NCI-H460 (cell line): ENCODE measurements around the gene GLB1L. TPM values are rescaled to one million over a fixed set of nuclear protein-coding genes. Genes with fewer than 3 reads are reported as not detected.
A peak's percentile ranks its signal among the peaks of the same experiment; 100 is the strongest.
"Not testable (repeated sequence)": the region's sequence is repeated elsewhere in the genome, so short reads cannot be mapped to it uniquely, and the experiment has no call there.

Experiments
- DNase-seq: peaks from one replicate; pipeline ENCODE4 v3.0.0-alpha.2; 2016; ENCODE audit warnings: low read depth; ENCODE audit errors: extremely low read depth
- polyA plus RNA-seq: library from polyadenylated mRNA; depleted of rRNA; stranded (reverse); fragments of >200 nt; gene quantifications from 2 replicates; pipeline ENCODE4 v1.2.3, GENCODE V29; 2014; cell fraction: nucleus; rRNA removed
- total RNA-seq: library from RNA; depleted of rRNA; stranded (reverse); fragments of >200 nt; shearing (Covaris generic); gene quantifications from 2 replicates; pipeline ENCODE4 v1.2.3, GENCODE V29; 2014; rRNA removed

The GLB1L gene
- 14.0 and 15.8 TPM in 2 replicates for total RNA-seq
- polyA plus RNA-seq = 17.0 and 21.0 TPM in 2 replicates

GRCh38 chr2:219245148-219245898 lies at the start of gene GLB1L, which contains the start of gene STK16:
TSS of gene GLB1L (minus strand) at chr2:219245444. CDS start at chr2:219243573, 1,871 bp downstream.
TSS of gene STK16 (plus strand) at chr2:219245479. CDS start at chr2:219246000, 521 bp downstream.
- peak; percentile 90 for DNase-seq

DNA sequence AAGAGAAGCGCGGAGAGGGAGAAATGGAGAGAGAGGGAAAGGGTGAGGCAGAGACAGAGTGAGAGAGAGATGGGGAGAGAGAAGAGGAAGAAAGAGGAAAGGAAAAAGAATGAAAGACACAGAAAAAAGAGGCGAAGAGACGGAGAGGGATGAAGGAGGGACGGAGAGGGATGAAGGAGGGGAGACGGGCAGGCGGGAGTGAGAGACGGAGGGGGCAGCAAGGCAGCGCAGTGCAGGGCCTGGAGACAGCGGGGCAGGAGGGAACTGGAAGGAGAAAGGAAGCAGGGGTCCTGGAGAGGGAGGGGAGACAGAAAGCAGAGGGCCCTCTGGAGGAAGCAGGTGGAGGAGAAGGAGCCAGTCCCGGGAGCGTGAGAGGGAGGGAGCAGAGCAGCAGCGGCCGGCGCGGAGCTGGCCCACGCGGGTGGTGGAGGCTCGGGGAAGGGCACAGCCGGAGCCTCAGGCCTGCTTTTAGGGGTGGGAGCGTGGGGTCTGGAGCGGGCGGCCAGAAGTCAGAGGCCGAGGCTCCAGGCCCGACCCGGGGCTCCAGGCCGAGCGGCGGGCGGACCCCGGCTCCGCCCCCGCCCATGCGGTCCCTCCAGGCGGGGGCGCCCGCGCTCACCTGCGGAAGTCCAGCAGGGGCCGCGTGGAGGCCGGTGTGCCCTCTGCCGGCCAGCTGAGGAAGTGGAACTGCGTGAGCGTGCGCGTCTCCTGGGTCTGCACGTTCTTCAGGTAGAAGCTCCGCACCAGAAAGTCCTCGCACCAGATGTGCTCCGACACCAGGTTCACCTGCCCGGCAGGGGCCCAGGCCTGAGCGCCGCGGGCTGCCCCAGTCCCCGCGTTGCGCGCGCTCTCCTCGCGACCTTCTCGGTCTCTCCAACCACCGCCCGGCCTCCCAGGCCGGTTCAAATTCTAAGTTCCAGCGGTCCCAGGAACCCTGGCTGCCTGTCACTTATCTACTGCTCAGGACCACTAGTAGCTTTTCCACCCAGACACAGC lies 49.4 kb upstream of the GLB1L start:
- DNase-seq = peak; percentile 77

GRCh38 chr2:219293736-219294231 lies 48.5 kb upstream of the GLB1L start:
- no peak for DNase-seq

- no peak for DNase-seq
Observed at GRCh38 chr2:219292616-219293015, 47.4 kb upstream of the GLB1L start.

DNA sequence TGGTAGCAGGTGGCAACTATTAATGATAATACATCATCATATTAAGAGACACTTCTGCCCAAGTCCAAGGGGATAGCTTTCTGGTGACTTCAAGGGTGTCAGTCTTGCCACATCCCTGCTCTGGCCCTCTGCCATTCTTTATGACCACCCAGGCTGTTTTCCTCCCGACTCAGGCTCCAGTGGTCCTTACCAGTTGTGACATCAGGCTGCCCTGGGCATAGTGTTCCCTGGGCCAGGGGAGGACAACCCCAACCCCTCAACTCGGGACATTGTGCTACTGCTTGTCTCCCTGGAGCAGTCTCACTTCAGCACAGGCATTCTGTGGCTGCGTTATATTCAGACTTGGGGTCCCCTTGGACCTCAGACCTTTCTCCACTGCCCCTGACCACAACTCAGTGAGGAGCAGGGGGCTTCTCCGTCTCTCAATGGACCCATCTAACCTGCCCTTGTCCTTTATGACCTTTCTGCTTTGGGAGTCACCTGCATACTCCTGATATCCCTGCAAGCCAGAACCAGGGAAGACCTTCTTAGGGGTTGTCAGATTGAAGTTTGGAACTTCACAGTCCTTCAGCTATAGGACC lies 46.8 kb upstream of the GLB1L start:
- no peak for DNase-seq

DNA sequence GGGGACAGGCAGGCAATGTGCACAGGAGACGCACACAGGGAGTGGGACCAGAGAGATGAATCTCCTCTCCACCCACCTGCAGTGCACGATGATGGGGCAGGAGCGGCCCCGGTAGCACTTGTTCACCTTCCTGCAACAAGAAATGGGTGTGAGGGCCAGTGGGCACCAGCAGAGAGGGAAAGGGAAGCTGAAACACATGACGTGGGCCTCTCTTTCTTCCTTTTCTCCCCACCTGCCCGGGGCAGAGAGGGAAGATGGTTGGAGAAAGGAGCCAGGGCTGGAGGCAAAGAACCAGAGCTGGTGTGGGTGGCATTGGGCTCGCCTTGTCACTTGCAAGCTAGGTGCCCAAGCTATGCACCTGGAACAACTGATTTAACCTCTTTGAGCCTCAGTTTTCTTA lies 46.1 kb upstream of the GLB1L start:
- DNase-seq = no peak

- DNase-seq = no peak
Observed at GRCh38 chr2:219290381-219291171, 45.3 kb upstream of the GLB1L start.

DNA sequence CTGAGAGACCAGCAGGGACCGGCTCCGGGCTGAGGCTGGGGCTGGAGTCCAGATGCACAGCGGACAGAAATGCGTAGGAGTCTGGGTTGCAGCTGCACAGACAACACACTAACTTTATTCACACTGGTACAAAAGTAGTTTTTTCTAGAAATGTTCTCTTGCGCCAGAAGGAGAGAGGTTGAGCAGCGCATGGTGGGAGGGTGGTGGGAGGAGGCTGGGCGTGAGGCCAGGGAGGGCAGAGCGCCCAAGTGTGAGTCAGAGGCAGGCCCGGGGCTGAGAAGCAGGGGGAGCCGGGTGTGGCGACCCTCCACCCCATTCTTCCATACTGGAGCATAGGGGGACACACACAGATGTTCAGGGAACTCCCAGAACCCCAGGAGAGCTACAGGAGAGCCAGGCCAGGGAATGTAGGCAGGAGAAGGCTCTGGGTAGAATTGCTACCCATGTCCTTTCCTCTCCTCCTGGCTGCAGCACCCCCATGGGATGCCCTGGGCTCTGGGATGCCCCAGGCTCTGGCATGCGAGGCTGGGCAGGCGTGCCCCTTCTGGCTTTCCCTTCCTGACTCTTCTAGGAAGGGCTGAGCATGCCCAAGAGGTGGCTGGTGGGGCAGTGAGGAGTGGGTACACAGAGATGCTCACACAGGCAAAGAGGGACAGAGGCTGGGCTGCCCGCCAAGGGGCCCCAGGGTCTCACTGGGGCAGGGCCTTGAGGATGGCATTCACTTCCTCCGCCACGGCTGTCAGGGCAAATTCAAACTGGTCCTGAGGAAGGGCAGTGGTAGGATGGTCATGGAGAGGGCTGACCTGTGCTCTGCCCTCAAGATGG lies 44.5 kb upstream of the GLB1L start:
- DNase-seq = no peak

DNA sequence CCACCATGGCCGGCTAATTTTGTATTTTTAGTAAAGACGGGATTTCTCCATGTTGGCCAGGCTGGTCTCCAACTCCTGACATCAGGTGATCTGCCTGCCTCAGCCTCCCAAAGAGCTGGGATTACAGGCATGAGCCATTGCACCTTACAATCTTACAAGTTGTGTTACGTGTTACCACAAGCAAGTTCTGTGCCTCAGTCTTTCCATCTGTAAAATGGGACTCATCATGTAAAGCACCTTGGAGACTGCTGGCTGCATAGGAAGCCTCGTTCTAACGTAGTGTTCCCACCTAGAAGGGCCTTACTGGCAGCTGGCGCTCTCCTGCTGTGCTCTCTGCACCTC lies 43.9 kb upstream of the GLB1L start:
- DNase-seq = no peak

DNA sequence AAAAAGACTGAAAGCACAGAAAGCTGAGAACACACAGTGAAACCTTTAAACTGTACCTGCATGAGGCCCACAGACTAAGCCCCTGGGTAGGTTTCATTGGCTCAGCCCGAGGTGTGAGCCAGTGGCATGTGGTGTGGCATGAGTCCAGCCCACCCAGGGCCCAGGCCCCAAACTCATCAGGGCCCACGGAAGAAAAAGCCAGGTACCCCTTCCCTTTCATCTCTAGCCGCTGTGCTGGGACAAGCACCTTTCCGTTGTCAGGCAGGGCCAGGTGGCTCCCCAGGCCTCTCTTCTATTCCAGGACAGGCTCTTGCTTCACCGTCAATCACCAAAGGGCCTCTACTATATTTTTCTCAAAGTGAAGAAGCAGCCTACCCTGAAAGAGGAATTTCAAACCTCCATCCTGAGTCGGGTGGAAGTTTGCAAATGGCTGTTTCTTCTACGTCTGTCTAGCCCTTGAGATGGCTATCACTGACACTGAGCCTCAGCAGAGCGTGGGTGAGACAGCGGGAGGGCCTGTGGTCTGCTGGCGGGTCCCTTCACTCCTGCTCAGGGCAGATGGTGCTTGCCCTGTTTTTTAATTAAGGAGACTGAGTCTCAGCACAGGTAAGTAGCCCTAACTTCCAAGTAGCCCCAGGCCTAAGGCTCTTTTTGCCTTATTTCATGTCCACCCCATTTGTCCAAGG lies 42.5 kb upstream of the GLB1L start:
- no peak for DNase-seq

GRCh38 chr2:219287116-219287440 lies 41.8 kb upstream of the GLB1L start:
- not testable (repeated sequence) for DNase-seq

GRCh38 chr2:219286436-219287115 lies 41.3 kb upstream of the GLB1L start:
- no peak for DNase-seq

GRCh38 chr2:219285894-219286425 lies 40.7 kb upstream of the GLB1L start:
- DNase-seq = no peak

DNA sequence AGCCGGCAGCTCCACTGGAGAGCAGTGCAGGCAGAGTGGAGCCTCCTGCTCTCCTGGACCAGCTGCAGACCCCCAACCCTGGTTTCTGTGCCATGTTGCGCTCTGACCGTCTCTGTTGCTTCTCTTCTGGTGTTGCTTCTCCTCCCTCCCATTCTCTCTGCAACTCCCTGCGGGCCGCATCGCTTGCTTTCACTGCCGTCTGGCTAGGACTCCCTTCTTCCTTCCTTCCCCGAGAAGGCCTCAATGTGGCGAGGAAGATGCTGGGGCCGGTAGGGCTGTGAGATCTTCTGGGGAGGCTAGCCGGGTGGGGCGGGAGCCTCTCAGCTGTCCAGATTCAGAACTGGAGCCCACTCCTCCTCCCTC lies 40.1 kb upstream of the GLB1L start:
- no peak for DNase-seq

DNA sequence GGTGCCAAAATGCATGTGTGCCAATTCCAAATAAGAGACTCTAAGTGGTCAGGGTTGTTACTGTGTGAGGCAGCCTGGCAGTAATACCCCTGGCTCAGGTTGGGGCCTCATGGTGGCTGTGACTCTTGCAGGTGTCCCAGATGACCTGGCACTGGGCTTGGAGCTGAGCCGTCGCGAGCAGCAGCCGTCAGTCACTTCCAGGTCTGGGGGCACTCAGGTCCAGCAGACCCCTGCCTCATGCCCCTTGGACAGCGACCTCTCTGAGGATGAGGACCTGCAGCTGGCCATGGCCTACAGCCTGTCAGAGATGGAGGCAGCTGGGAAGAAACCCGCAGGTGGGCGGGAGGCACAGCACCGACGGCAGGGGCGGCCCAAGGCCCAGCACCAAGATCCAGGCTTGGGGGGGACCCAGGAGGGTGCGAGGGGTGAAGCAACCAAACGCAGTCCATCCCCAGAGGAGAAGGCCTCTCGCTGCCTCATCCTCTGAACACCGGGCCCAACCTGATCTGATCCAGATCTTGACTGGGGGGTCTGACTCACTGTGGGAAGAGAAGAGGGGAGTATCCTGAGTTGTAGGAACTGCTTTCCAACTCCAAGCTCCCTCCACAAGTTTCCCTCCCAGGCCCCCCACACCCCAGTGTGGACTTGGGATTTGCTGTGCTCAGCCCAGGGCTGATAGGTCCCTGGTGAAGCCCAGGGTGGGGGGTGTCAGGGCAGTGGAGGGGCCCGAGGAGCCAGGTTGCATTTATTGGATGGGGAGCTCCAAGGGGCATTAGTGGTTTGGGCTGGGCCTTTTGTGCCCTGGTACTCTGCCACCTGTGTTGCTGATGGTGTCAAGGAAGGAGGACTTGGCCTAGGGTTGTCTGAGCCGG lies 39.5 kb upstream of the GLB1L start:
- DNase-seq = no peak

GRCh38 chr2:219282943-219283581 lies 37.8 kb upstream of the GLB1L start:
- no peak for DNase-seq

- DNase-seq = no peak
Observed at GRCh38 chr2:219282375-219282774, 37.1 kb upstream of the GLB1L start.
